Stomach smooth muscle (tissue), 2 donors: ENCODE results near the gene ATP5F1A.
A peak's percentile ranks its signal among the peaks of the same experiment; 100 is the strongest.

ENCODE experiments used
- H3K27ac ChIP-seq: one replicate; pipeline ENCODE4 v1.7.0; 2013; ENCODE audit warnings: mild to moderate bottlenecking, low read length, inconsistent platforms
- H3K27me3 ChIP-seq, 2 donors: one replicate each; pipeline ENCODE4 v1.7.0; 2013; ENCODE audit warnings: low read length in 2 of 2; ENCODE audit not compliant: insufficient read depth in 2 of 2, control insufficient read depth in 1 of 2
- H3K36me3 ChIP-seq, 2 donors: one replicate each; pipeline ENCODE4 v1.7.0; 2013; ENCODE audit warnings: low read length in 2 of 2; ENCODE audit not compliant: control insufficient read depth in 2 of 2, insufficient read depth in 2 of 2
- H3K4me1 ChIP-seq: one replicate; pipeline ENCODE4 v1.7.0; 2013; ENCODE audit warnings: low read length; ENCODE audit not compliant: control insufficient read depth, insufficient read depth
- H3K4me3 ChIP-seq, 2 donors: one replicate each; pipeline ENCODE4 v1.7.0; 2013; ENCODE audit warnings: low read length in 2 of 2
- H3K9ac ChIP-seq, 2 donors: one replicate each; pipeline ENCODE4 v1.7.0; 2013; ENCODE audit warnings: low read length in 2 of 2, mild to moderate bottlenecking in 1 of 2
- H3K9me3 ChIP-seq, 2 donors: one replicate each; pipeline ENCODE4 v1.7.0; 2013; ENCODE audit warnings: low read length in 2 of 2; ENCODE audit not compliant: control insufficient read depth in 2 of 2
- donor health status: healthy.
- donor health status: Pancreatic carcinoma.

The ATP5F1A gene

DNA sequence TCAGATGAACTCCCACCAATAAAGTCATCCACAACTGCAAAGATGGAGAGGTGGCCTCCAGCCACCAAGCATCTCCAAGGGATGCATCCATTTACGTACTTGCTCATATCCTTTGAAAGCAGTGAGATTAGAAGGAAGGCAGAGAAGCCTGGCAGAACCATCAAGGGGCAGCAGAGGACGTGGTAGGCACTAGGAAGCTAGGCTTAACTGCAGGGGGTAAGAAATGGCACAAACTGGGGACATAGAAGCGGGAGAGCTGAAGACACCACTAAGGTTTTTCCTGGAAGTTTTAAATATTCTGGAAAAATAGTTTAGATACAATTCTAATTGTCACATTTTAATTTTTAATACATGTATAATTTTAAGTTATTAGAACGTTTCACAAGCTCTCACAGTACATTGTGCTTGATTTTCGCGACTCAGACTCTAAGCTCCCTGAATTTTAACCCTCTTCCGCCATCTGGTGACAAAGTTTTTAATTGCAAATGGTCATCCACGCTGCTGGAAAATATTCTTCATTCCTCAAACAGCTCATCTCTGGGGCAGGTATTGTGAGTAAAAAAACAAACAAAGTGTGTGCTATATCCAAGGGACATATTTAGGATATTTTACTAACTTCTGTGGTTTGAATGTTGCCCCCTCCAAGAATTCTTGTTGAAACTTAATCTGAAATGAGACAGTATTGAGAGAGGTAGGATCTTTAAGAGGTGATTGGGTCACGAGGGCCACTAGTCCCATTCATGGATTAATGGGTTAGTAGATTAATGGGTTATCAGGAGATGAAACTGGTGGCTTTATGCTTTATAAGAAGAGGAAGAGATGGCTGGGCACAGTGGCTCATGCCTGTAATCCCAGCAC is 24.4 kb downstream of the ATP5F1A start:
- peaks cover 35% of the 10 kb centered on the region for H3K4me1 ChIP-seq
- no peaks in the 10 kb centered on the region for H3K27me3 ChIP-seq
- H3K27ac ChIP-seq: no peak overlapping the region
- H3K9ac ChIP-seq: no peak overlapping the region
- no peaks in the 10 kb centered on the region for H3K36me3 ChIP-seq
- H3K9me3 ChIP-seq: no peaks in the 10 kb centered on the region
- no peak overlapping the region for H3K4me3 ChIP-seq

DNA sequence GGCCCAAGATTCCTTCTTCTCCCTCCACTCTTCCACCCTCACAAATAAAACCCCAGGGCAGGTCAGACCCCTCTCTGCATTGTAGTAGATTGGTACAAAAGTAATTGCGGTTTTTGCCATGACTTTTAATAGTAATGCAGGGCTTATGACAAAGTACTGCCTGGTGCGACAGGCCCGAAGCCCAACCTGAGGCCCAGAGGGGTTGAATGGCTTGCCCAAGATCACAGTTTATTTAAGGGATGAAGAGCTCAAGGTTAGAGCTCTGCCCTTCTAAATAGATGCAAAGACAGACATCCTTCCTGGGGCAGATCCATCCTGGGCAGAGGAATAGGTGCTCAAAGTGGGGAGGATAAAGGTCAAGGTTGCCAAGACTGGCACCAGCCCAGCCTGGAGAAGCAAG is 25.1 kb downstream of the ATP5F1A start:
- H3K4me3 ChIP-seq: no peak overlapping the region

DNA sequence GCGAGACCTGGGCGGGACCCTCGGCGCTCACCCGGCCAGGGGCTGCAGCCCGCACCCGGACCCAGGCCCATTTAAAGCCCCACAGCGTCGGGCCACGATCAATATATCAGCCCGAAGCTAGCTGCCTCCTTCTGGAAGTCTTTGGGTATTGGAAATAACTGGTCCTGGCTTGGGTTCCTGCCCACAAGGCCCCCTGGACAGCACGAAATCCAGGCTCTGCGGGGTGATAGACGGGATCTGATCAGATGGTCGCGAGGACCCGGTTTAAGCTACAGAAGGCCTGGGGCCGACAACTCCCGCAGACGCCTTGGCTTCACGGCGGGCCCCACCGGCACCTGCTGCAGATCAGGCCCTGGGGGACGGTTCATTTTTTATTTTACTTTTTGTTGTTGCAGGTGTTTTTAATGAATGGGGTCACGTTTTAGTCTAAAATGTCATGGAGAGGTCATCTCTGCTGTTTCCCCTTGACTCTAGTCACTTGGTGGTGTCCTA is 25.7 kb downstream of the ATP5F1A start:
- H3K27ac ChIP-seq: no peak overlapping the region
- peaks cover 31% of the 10 kb centered on the region for H3K4me1 ChIP-seq
- H3K4me3 ChIP-seq: peak overlapping the region; percentile 75 to 83
- H3K27me3 ChIP-seq: no peaks in the 10 kb centered on the region
- H3K36me3 ChIP-seq: no peaks in the 10 kb centered on the region
- peak overlapping the region; percentile 78 to 85 for H3K9ac ChIP-seq
- H3K9me3 ChIP-seq: no peaks in the 10 kb centered on the region

More for the DNA sequence above, 25.1 kb downstream of the ATP5F1A start:
- no peak overlapping the region for H3K9ac ChIP-seq
- H3K4me1 ChIP-seq: peaks cover 35% of the 10 kb centered on the region
- H3K9me3 ChIP-seq: no peaks in the 10 kb centered on the region
- H3K27me3 ChIP-seq: no peaks in the 10 kb centered on the region
- H3K27ac ChIP-seq: no peak overlapping the region
- no peaks in the 10 kb centered on the region for H3K36me3 ChIP-seq

DNA sequence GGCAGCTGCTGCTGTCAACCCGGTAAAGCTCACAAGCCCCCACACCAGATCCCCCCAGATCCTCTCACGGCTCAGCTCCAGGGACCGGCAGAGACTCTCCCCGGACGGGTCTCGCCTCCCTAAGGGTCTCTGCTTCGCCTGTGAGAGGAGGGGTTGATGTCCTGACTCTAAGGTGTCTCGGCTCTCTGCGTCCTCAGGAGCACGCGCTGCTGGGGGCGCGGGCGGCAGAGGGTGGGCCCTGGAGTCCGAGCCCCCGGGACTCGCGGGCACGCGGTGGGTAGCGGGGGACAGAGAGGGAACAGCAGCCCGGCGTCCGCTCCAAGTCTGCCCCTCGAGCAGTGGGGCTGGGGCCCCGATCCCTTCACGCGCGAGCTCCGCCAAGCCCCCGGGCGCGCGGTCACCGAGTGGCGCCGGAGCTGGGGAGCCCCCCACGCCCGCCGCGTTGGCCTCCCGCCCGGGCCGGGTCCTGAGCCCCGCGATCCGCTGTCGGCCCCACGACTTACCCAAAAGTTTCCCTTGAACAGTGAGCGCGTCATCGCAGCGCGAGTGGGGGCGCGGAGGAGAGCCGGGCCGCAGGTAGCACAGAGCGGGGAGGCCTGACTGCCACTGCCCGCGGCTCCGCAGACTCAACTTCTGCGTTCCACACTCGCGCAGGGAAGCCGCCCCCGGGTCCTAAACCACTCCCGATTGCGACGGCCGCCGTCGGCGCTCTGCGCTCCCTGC is 26.3 kb downstream of the ATP5F1A start, which contains the start of gene PSTPIP2:
Gene PSTPIP2 (minus strand): TSS at position 608 of the 723 bp plus-strand sequence. CDS start 72 bp downstream, at position 536.
- no peak within 1 kb of the TSS for H3K27ac ChIP-seq
- no peaks in the 10 kb centered on the region for H3K9me3 ChIP-seq
- peaks cover 29% of the 10 kb centered on the region for H3K4me1 ChIP-seq
- H3K4me3 ChIP-seq: peak within 1 kb of the TSS; percentile 75 to 83
- peak within 1 kb of the TSS; percentile 78 to 85 for H3K9ac ChIP-seq
- no peaks in the 10 kb centered on the region for H3K27me3 ChIP-seq
- H3K36me3 ChIP-seq: no peaks in the 10 kb centered on the region

DNA sequence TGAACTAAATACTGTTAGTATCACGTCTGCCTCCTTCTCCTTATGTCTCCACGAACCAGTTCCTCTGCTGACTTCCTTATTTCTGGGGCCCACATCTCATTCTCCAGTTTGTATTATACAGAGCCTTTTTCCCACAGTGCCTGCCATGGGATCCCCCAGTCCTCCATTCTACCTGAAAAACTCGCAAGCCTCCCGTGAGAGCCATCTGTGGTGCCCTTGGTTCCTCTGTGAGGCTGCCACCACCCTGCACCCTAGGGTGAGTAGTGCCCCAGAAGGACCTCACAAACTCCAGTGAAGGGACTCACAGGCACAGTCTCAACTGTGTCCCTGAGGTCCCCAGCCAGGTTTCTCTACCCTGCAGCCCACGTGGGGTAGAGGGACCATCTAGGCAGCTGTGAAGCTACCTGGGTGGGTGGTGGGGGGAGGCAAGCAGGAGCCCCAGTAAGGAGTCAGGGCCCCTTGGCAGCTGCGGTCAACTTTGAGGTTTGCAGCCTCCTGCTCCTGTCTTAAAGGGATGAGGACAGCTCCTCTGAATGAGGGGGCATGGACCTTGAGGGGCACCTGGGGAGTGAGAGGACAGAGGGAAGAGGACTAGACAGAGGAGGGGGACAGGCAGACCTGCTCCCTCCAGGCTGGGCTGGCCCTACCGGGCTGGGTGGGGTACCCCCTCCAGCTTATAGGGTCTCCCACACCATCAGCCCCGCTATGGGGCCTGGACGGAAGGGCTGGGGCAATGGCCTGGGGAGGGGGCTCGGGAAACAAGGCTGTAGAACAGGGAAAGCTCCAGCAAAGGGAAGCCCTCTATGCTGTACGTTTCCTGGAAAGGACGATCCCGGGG is 27.1 kb downstream of the ATP5F1A start:
- no peaks in the 10 kb centered on the region for H3K27me3 ChIP-seq
- peak overlapping the region; percentile 78 to 85 for H3K9ac ChIP-seq
- no peaks in the 10 kb centered on the region for H3K9me3 ChIP-seq
- no peaks in the 10 kb centered on the region for H3K36me3 ChIP-seq
- H3K4me3 ChIP-seq: peak overlapping the region; percentile 75 to 83
- H3K27ac ChIP-seq: no peak overlapping the region
- H3K4me1 ChIP-seq: peaks cover 29% of the 10 kb centered on the region

DNA sequence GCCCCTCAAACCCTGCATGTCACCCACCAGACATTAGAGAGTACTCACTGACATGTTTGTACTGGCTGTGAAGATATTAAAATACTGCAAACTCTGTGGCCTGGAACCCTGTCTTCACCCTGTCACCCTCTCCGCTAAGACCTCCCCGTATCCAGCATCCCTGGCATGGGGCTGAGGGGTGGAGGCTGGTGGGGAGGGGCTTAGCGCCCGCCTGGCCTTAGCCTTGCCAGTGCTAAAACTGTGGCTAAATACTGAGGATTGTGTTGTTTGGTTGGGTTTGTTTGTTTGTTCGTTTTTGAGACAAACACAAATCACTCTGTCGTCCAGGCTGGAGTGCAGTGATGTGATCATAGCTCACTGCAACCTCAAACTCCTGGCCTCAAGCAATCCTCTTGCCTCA is 27.9 kb downstream of the ATP5F1A start:
- Histone ChIP-seq H3K27ac (no peak overlapping the region), H3K36me3 (no peaks in the 10 kb centered on the region), H3K4me1 (peaks cover 29% of the 10 kb centered on the region), H3K9me3 (no peaks in the 10 kb centered on the region), H3K9ac (no peak overlapping the region), H3K4me3 (no peak overlapping the region), H3K27me3 (no peaks in the 10 kb centered on the region)

- no peaks in the 10 kb centered on the region for H3K9me3 ChIP-seq
- peaks cover 29% of the 10 kb centered on the region for H3K4me1 ChIP-seq
- H3K9ac ChIP-seq: no peak overlapping the region
- H3K27ac ChIP-seq: no peak overlapping the region
- H3K4me3 ChIP-seq: no peak overlapping the region
- H3K36me3 ChIP-seq: no peaks in the 10 kb centered on the region
- H3K27me3 ChIP-seq: no peaks in the 10 kb centered on the region
Observed at GRCh38 chr18:46069524-46069923, 28.6 kb downstream of the ATP5F1A start.

- H3K4me1 ChIP-seq: peaks cover 29% of the 10 kb centered on the region
- H3K27ac ChIP-seq: no peak overlapping the region
- H3K27me3 ChIP-seq: no peaks in the 10 kb centered on the region
- no peaks in the 10 kb centered on the region for H3K9me3 ChIP-seq
- no peak overlapping the region for H3K4me3 ChIP-seq
- H3K9ac ChIP-seq: no peak overlapping the region
- no peaks in the 10 kb centered on the region for H3K36me3 ChIP-seq
Observed at GRCh38 chr18:46068763-46069162, 29.3 kb downstream of the ATP5F1A start.

GRCh38 chr18:46067438-46068007 is 30.6 kb downstream of the ATP5F1A start:
- peaks cover 19% of the 10 kb centered on the region for H3K4me1 ChIP-seq
- no peak overlapping the region for H3K27ac ChIP-seq
- no peak overlapping the region for H3K9ac ChIP-seq
- H3K9me3 ChIP-seq: no peaks in the 10 kb centered on the region
- H3K4me3 ChIP-seq: no peak overlapping the region
- H3K36me3 ChIP-seq: no peaks in the 10 kb centered on the region
- no peaks in the 10 kb centered on the region for H3K27me3 ChIP-seq

- H3K27ac ChIP-seq: no peak overlapping the region
- no peak overlapping the region for H3K4me3 ChIP-seq
- no peaks in the 10 kb centered on the region for H3K4me1 ChIP-seq
- H3K9me3 ChIP-seq: no peaks in the 10 kb centered on the region
- no peaks in the 10 kb centered on the region for H3K27me3 ChIP-seq
- H3K36me3 ChIP-seq: no peaks in the 10 kb centered on the region
- H3K9ac ChIP-seq: no peak overlapping the region
Observed at GRCh38 chr18:46062781-46063180, 35.3 kb downstream of the ATP5F1A start.
